Fibroblast of villous mesenchyme (primary cell): ENCODE data around the gene GABPB1. TPM values are rescaled to one million over a fixed set of nuclear protein-coding genes. Genes with fewer than 3 reads are reported as not detected.

Experiments used
- DNase-seq: peaks from one replicate; pipeline ENCODE4 v3.0.0-alpha.2; 2010; ENCODE audit warnings: low read depth
- H3K4me3 ChIP-seq: 2 replicates; pipeline ENCODE4 v1.5.1; 2011; ENCODE audit warnings: low read depth, mild to moderate bottlenecking, low read length
- CTCF ChIP-seq: IDR thresholded peaks from 2 replicates; pipeline ENCODE4 v1.5.1; 2012; ENCODE audit warnings: low read depth, mild to moderate bottlenecking, low read length; ENCODE audit not compliant: insufficient read depth
- total RNA-seq: library from RNA; depleted of rRNA; stranded (reverse); fragments of >200 nt; gene quantifications from 2 replicates; pipeline ENCODE4 v1.2.3, GENCODE V29; 2012

GABPB1 gene
- total RNA-seq, 1 donor = 44.9 TPM

- no peak for DNase-seq
- no peak within 1 kb of the TSS for H3K4me3 ChIP-seq
- TF ChIP-seq CTCF = no peak
Observed at GRCh38 chr15:50265620-50266019, 89.4 kb downstream of the GABPB1 start, which contains the start of gene HDC. HDC (minus strand) TSS chr15:50265726; CDS start chr15:50265623, 103 bp downstream.

- no peak overlapping the region for H3K4me3 ChIP-seq
- no peak for DNase-seq
- TF ChIP-seq CTCF = no peak
Observed at GRCh38 chr15:50262533-50262932, 92.5 kb downstream of the GABPB1 start.

GRCh38 chr15:50261981-50262380 lies 93.0 kb downstream of the GABPB1 start:
- TF ChIP-seq CTCF = no peak
- DNase-seq = no peak
- no peak overlapping the region for H3K4me3 ChIP-seq

- no peak for DNase-seq
- no peak overlapping the region for H3K4me3 ChIP-seq
- no peak for TF ChIP-seq CTCF
Observed at GRCh38 chr15:50260969-50261496, 94.0 kb downstream of the GABPB1 start.

GRCh38 chr15:50259276-50259675 lies 95.7 kb downstream of the GABPB1 start:
- no peak overlapping the region for H3K4me3 ChIP-seq
- no peak for TF ChIP-seq CTCF
- DNase-seq = no peak

GRCh38 chr15:50257924-50258323 lies 97.1 kb downstream of the GABPB1 start:
- TF ChIP-seq CTCF = no peak
- peak; percentile 58 for DNase-seq
- H3K4me3 ChIP-seq = no peak overlapping the region

GRCh38 chr15:50257332-50257731 lies 97.7 kb downstream of the GABPB1 start:
- DNase-seq = no peak
- no peak overlapping the region for H3K4me3 ChIP-seq
- TF ChIP-seq CTCF = no peak
